A549 (cell line): ENCODE measurements around the gene RAB29.
A peak's percentile ranks its signal among the peaks of the same experiment; 100 is the strongest.

Experiments
- CEBPB ChIP-seq, 2 experiments: fragments of >200 bp in 1 of 2; sonication (Bioruptor Twin) in 1 of 2; formaldehyde crosslinking in 1 of 2; IDR thresholded peaks; 2 replicates each; pipeline ENCODE4 v1.6.1; 2012 to 2016
- CHD4 ChIP-seq: fragments of 200-600 bp; sonication (generic); IDR thresholded peaks from 2 replicates; pipeline ENCODE4 v1.6.1; 2016; ENCODE audit warnings: antibody characterized with exemption, mild to moderate bottlenecking, borderline replicate concordance
- HEYL ChIP-seq: fragments of 250-450 bp; sonication (Bioruptor Pico); IDR thresholded peaks from 2 replicates; pipeline ENCODE4 v1.8.0; 2021; ENCODE audit warnings: mild to moderate bottlenecking, moderate library complexity
- MAFK ChIP-seq: fragments of 450-650 bp; IDR thresholded peaks from 2 replicates; pipeline ENCODE4 v1.6.1; 2014; ENCODE audit not compliant: partially characterized antibody
- POLR2A ChIP-seq: IDR thresholded peaks from 2 replicates; pipeline ENCODE4 v1.6.1; 2012; ENCODE audit warnings: mild to moderate bottlenecking, low read length
- RFX5 ChIP-seq: fragments of 450-650 bp; IDR thresholded peaks from 2 replicates; pipeline ENCODE4 v1.7.1; 2014; ENCODE audit warnings: antibody characterized with exemption, mild to moderate bottlenecking, moderate library complexity
- SREBF2 ChIP-seq: fragments of 450-650 bp; IDR thresholded peaks from 2 replicates; pipeline ENCODE4 v1.6.1; 2014; ENCODE audit warnings: mild to moderate bottlenecking, moderate library complexity
- TF ChIP-seq, protein P1 (sequence below): fragments of >200 bp; sonication (Bioruptor Twin); formaldehyde crosslinking; IDR thresholded peaks from 3 replicates; pipeline ENCODE4 v1.5.1; 2016
- TF ChIP-seq, protein P2 (sequence below): fragments of 450-650 bp; IDR thresholded peaks from 2 replicates; pipeline ENCODE4 v1.6.1; 2014; ENCODE audit warnings: antibody characterized with exemption
- TF ChIP-seq, protein P3 (sequence below): IDR thresholded peaks from 2 replicates; pipeline ENCODE4 v1.6.1; 2012

DNA sequence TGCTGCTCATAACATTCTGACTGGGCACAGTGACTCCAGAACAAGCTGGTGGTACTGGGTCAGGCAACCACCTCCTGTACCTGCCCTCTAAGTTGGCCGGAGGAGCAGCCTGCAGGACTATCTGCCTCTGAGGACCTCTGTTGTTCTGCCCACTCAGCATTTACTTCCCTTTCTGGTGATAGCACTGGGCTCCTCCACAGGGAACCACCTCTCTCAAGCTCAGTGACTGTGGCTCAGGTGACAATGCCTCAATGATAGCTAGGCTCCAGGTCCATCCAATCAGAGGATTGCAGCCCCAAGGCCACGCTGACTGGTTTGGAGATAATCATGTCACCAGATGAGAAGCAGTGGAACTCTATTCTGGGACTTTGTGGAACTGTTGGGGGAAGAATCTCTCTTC lies 21.9 kb upstream of the RAB29 start:
- TF ChIP-seq, protein P1, sequence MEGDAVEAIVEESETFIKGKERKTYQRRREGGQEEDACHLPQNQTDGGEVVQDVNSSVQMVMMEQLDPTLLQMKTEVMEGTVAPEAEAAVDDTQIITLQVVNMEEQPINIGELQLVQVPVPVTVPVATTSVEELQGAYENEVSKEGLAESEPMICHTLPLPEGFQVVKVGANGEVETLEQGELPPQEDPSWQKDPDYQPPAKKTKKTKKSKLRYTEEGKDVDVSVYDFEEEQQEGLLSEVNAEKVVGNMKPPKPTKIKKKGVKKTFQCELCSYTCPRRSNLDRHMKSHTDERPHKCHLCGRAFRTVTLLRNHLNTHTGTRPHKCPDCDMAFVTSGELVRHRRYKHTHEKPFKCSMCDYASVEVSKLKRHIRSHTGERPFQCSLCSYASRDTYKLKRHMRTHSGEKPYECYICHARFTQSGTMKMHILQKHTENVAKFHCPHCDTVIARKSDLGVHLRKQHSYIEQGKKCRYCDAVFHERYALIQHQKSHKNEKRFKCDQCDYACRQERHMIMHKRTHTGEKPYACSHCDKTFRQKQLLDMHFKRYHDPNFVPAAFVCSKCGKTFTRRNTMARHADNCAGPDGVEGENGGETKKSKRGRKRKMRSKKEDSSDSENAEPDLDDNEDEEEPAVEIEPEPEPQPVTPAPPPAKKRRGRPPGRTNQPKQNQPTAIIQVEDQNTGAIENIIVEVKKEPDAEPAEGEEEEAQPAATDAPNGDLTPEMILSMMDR = no peak
- TF ChIP-seq MAFK = peak; percentile 89
- no peak for TF ChIP-seq CEBPB (IDR thresholded peaks at IDR 0.05)
- TF ChIP-seq RFX5 = no peak
- no peak for TF ChIP-seq POLR2A
- TF ChIP-seq, protein P2, sequence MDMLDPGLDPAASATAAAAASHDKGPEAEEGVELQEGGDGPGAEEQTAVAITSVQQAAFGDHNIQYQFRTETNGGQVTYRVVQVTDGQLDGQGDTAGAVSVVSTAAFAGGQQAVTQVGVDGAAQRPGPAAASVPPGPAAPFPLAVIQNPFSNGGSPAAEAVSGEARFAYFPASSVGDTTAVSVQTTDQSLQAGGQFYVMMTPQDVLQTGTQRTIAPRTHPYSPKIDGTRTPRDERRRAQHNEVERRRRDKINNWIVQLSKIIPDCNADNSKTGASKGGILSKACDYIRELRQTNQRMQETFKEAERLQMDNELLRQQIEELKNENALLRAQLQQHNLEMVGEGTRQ = no peak
- TF ChIP-seq, protein P3, sequence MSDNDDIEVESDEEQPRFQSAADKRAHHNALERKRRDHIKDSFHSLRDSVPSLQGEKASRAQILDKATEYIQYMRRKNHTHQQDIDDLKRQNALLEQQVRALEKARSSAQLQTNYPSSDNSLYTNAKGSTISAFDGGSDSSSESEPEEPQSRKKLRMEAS = no peak
- TF ChIP-seq SREBF2 = no peak
- TF ChIP-seq CHD4 = no peak
- TF ChIP-seq HEYL (CRISPR knock-in tag) = no peak
